ENCODE measurements around the gene CAMKV. TPM values are rescaled to one million over a fixed set of nuclear protein-coding genes. Genes with fewer than 3 reads are reported as not detected.

The CAMKV gene
- total RNA-seq, 1 experiment from 2014 or later, result 58.2 TPM

DNA sequence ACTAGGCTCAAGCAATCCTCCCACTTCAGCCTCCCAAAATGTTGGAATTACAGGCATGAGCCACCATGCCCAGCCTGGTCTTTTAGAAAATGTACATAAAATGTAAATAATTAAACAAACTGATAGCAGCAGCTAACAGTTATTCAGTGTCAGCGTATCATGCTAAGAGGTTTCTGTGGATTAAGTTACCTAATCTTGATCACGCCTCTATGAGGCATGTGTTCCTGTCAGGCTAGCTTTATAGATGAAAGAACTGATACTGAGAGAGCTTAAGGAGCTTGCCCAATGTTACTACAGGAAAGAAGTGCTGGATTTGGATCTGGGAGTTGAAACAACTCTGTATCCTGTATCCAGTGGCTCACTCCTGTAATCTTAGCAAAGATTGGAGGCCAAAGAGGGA lies 45.2 kb upstream of the CAMKV start:
- Mint-ChIP-seq H3K4me1 (peaks cover 15% of the 10 kb centered on the region), H3K4me3 (no peak overlapping the region), H3K27me3 (ENCODE audit: low read depth) (peaks cover 4% of the 10 kb centered on the region), H3K9me3 (no peaks in the 10 kb centered on the region), H3K27ac (no peak overlapping the region), H3K36me3 (no peaks in the 10 kb centered on the region)
- ChIA-PET POLR2A (no interaction called here), CTCF (interaction anchor here (1.0 kb wide), 1 partner anchor 214 kb away, joined by 3 read pairs; no protein-coding TSS in a partner anchor)
- no peak for DNase-seq (ENCODE audit: low spot score)
- no peak for ATAC-seq
- TF ChIP-seq, protein P1, sequence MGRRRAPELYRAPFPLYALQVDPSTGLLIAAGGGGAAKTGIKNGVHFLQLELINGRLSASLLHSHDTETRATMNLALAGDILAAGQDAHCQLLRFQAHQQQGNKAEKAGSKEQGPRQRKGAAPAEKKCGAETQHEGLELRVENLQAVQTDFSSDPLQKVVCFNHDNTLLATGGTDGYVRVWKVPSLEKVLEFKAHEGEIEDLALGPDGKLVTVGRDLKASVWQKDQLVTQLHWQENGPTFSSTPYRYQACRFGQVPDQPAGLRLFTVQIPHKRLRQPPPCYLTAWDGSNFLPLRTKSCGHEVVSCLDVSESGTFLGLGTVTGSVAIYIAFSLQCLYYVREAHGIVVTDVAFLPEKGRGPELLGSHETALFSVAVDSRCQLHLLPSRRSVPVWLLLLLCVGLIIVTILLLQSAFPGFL (CRISPR knock-in tag; IDR thresholded peaks at IDR 0.05; ENCODE audit: borderline replicate concordance), result no peak

DNA sequence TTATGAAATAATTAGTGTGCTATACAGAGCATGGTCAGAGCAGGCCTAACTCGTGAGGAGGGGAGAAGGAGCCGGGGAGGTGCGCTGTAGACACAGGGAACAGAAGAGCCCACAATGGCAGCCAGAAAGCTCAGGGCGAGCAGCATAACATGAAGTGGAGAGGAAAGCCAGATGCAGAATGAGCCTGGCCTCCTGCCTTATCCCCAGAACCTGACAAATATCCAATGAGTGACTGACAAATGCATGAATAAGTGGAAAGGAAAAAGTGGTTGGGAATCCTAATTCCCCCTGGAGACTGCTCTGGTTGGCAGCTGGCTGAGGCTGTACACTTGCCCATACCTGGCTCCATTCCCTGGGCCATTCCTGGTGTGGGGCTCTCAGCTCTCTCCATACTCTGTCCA lies 43.2 kb upstream of the CAMKV start:
- Mint-ChIP-seq H3K27ac (peak overlapping the region; percentile 57; the same call in 1 of the 2 replicates), H3K9me3 (no peaks in the 10 kb centered on the region), H3K4me3 (no peak overlapping the region), H3K4me1 (peaks cover 27% of the 10 kb centered on the region), H3K36me3 (no peaks in the 10 kb centered on the region), H3K27me3 (ENCODE audit: low read depth) (peaks cover 11% of the 10 kb centered on the region)
- ChIA-PET POLR2A (interaction anchor here (0.9 kb wide), 1 partner anchor 17 kb away, joined by 3 read pairs; the partner anchor contains the start of gene MON1A), CTCF (interaction anchor here (1.3 to 4.3 kb wide), 3 partner anchors 17 to 110 kb away, joined by 3 to 88 read pairs (median 3); partner anchors contain the start of genes INKA1 and MON1A)
- no peak for DNase-seq (ENCODE audit: low spot score)
- no peak for TF ChIP-seq MXD4 (CRISPR knock-in tag; IDR thresholded peaks at IDR 0.05; ENCODE audit: borderline replicate concordance)
- no peak for TF ChIP-seq ZBTB21 (CRISPR knock-in tag; IDR thresholded peaks at IDR 0.05; ENCODE audit: borderline replicate concordance)
- no peak for TF ChIP-seq MAX (CRISPR knock-in tag; IDR thresholded peaks at IDR 0.05)
- TF ChIP-seq MLX (CRISPR knock-in tag; IDR thresholded peaks at IDR 0.05), result no peak
- no peak for TF ChIP-seq STAT6 (CRISPR knock-in tag; conservative IDR thresholded peaks at IDR 0.05; ENCODE audit: low read depth)
- no peak for TF ChIP-seq ETV6 (CRISPR knock-in tag; IDR thresholded peaks at IDR 0.05)
- TF ChIP-seq ZNF425 (CRISPR knock-in tag; conservative IDR thresholded peaks at IDR 0.05), result no peak
- TF ChIP-seq, protein P2, sequence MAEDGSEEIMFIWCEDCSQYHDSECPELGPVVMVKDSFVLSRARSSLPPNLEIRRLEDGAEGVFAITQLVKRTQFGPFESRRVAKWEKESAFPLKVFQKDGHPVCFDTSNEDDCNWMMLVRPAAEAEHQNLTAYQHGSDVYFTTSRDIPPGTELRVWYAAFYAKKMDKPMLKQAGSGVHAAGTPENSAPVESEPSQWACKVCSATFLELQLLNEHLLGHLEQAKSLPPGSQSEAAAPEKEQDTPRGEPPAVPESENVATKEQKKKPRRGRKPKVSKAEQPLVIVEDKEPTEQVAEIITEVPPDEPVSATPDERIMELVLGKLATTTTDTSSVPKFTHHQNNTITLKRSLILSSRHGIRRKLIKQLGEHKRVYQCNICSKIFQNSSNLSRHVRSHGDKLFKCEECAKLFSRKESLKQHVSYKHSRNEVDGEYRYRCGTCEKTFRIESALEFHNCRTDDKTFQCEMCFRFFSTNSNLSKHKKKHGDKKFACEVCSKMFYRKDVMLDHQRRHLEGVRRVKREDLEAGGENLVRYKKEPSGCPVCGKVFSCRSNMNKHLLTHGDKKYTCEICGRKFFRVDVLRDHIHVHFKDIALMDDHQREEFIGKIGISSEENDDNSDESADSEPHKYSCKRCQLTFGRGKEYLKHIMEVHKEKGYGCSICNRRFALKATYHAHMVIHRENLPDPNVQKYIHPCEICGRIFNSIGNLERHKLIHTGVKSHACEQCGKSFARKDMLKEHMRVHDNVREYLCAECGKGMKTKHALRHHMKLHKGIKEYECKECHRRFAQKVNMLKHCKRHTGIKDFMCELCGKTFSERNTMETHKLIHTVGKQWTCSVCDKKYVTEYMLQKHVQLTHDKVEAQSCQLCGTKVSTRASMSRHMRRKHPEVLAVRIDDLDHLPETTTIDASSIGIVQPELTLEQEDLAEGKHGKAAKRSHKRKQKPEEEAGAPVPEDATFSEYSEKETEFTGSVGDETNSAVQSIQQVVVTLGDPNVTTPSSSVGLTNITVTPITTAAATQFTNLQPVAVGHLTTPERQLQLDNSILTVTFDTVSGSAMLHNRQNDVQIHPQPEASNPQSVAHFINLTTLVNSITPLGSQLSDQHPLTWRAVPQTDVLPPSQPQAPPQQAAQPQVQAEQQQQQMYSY (CRISPR knock-in tag; IDR thresholded peaks at IDR 0.05), result peak; percentile 89
- no peak for ATAC-seq

DNA sequence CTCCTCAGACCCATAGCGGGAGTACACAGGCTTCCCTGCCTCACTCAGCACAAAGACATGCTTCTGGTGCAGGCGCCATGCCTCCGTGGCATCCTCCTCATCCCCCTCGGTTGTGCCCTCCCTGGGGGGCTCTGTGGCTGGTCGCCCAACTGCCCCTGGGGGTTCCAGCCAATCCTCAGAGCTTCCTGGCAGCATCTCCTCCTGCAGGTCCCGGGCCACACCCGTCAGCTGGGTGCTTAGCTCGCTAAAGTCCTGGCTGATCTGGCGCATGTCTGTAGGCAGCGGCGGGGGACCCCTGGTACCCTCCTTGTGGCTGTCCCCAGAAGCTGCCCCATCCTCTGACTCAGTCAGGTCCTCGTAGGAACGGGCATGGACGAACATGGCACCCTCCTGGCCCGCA lies 41.9 kb upstream of the CAMKV start:
- Mint-ChIP-seq H3K9me3 (no peaks in the 10 kb centered on the region), H3K36me3 (no peaks in the 10 kb centered on the region), H3K4me3 (no peak overlapping the region), H3K27ac (no peak overlapping the region), H3K4me1 (peaks cover 32% of the 10 kb centered on the region), H3K27me3 (ENCODE audit: low read depth) (peaks cover 11% of the 10 kb centered on the region)
- no peak for ATAC-seq
- no peak for DNase-seq (ENCODE audit: low spot score)
- ChIA-PET POLR2A (no interaction called here), CTCF (interaction anchor here (1.4 to 7.5 kb wide), 12 partner anchors 8 to 349 kb away, joined by 3 to 115 read pairs (median 16); partner anchors contain the start of genes CAMKV, INKA1 and MON1A)
- no peak for TF ChIP-seq FOXK1 (CRISPR knock-in tag; IDR thresholded peaks at IDR 0.05)
- TF ChIP-seq CBFB (CRISPR knock-in tag; IDR thresholded peaks at IDR 0.05; ENCODE audit: low read depth), result no peak
- TF ChIP-seq JAZF1 (CRISPR knock-in tag; IDR thresholded peaks at IDR 0.05), result no peak
- no peak for TF ChIP-seq SP1 (CRISPR knock-in tag; conservative IDR thresholded peaks at IDR 0.05)
- no peak for TF ChIP-seq KAT7 (CRISPR knock-in tag; IDR thresholded peaks at IDR 0.05; ENCODE audit: borderline replicate concordance)
- no peak for TF ChIP-seq ZNF425 (CRISPR knock-in tag; conservative IDR thresholded peaks at IDR 0.05)
- no peak for TF ChIP-seq ZNF121 (CRISPR knock-in tag; IDR thresholded peaks at IDR 0.05)
- TF ChIP-seq ATF1 (CRISPR knock-in tag; IDR thresholded peaks at IDR 0.05), result no peak
- TF ChIP-seq, protein P1 (CRISPR knock-in tag; IDR thresholded peaks at IDR 0.05; ENCODE audit: borderline replicate concordance), result no peak
